8988T (cell line): Measurements from ENCODE around the gene DISP2.

Source experiments
- DNase-seq: peaks from one replicate; pipeline ENCODE4 v3.0.0; 2011

The DISP2 gene

GRCh38 chr15:40392986-40393948, 35.2 kb downstream of the DISP2 start:
- DNase-seq: no peak

GRCh38 chr15:40397688-40398412, 39.8 kb downstream of the DISP2 start:
- DNase-seq: no peak

GRCh38 chr15:40398413-40398873, 40.4 kb downstream of the DISP2 start:
- DNase-seq: no peak

- no peak for DNase-seq
These were observed 41.4 kb downstream of the DISP2 start for GRCh38 chr15:40399370-40399769.

GRCh38 chr15:40405501-40406381, 47.7 kb downstream of the DISP2 start, which contains the start of gene IVD:
TSS of gene IVD (plus strand) at chr15:40405795. CDS start at chr15:40405828, 33 bp downstream.
- DNase-seq: peak; percentile 93

GRCh38 chr15:40407330-40407990, 49.4 kb downstream of the DISP2 start:
- no peak for DNase-seq

GRCh38 chr15:40409366-40409765, 51.3 kb downstream of the DISP2 start:
- DNase-seq: no peak

DNA sequence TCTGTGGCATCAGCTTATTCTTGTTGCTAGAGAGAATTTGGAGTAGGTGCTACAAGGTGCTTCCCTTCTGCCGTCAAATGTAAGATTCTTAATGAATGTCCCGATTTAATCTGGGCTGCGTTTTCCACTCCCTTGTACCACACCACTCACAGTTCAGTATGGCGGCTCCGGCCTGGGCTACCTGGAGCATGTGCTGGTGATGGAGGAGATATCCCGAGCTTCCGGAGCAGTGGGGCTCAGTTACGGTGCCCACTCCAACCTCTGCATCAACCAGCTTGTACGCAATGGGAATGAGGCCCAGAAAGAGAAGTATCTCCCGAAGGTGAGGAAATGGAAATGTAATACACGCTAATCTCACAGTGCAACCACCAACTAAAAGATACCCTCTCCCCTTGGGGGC, 52.5 kb downstream of the DISP2 start:
- no peak for DNase-seq

DNA sequence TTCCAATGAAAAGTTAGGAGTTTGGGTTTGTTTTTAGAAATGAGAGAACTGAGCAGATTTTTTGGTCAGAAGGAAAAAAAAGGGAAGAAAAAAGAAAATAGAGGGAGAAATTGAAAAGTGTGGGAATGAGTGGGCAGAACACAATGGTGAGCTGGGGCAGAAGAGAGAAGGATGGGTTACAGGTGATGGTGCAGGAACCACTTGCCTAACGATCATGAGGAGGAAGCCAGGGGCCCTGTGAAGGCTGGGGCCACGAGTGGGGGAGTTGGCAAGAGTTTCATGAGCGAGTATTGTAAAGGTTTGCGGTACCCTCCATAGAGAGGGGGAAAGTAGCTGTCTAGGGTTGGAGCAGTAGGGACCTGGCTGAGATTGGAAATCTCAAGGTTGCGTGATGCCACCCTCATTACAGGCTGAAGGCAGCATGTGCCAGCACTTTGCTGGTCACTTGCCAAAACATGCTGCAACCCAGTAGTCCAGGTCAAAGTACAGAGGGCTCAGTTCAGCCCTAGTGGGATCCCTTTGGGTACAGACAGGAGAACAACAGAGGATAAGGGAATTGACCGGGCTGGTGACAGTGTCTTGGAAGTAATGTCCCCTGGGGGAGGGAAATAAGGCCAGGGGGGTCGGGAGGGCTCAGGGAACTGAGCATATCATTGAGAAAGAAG, 54.2 kb downstream of the DISP2 start:
- DNase-seq: no peak

DNA sequence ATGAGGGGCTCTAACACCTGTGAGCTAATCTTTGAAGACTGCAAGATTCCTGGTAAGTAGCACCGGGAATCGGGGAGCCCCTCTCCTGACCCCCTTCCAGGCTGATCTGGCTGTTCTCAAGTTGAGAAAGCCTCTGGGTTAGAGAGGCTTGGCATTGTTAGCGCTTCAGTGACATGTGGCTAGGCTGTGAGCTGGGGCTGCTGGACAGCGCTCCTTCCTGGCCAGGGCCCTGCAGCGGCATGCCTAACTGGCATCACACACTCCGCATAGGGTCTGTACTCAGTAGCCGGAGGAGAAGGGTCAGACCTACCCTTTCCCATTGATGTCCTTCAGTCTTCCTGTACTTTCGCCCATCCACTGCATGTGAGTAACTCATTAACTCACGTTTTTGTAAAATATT, 55.0 kb downstream of the DISP2 start:
- DNase-seq: no peak

DNA sequence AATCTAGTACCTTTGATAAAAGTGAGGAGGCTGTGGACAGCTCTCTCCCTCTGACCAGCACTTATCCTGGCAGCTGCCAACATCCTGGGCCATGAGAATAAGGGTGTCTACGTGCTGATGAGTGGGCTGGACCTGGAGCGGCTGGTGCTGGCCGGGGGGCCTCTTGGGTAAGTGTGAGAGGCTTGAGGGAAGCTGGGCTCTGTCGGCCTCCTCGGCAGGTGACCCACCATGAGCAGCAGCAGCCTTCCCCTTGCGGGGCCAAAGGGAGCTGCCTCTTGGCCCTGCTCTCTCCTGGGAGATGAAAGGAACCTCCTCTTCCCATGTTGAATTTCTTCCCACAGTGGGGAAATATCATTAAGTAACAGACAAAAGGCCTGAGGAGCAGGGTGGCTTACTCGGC, 56.8 kb downstream of the DISP2 start:
- DNase-seq: no peak

DNA sequence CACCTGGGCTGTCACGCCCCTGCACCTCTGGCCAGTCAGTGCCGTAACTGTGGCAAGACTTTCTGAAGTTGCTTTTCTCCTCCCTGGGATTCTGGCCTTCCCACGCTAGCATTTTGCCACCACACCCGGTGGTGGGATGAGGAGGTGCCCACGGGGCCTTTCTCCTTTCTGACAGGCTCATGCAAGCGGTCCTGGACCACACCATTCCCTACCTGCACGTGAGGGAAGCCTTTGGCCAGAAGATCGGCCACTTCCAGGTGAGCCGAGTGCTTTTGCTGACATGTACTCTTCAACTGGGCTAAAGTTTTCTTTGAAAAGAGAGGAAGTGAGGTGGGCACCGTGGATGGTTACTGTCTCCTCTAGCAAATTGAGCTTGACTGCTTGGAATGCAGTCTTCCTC, 57.2 kb downstream of the DISP2 start:
- DNase-seq: no peak

GRCh38 chr15:40416056-40416455, 58.0 kb downstream of the DISP2 start:
- no peak for DNase-seq

DNA sequence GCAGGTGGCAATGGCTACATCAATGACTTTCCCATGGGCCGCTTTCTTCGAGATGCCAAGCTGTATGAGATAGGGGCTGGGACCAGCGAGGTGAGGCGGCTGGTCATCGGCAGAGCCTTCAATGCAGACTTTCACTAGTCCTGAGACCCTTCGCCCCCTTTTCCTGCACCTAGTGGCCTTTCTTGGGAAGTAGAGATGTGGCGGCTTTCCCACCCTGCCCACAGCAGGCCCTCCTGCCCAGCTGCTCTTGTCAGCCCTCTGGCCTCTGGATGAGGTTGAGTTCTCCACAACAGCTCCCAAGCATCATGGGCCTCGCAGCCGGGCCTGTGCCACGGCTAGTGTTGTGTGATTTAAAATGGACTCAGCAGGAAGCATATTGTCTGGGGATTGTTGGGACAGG, 60.1 kb downstream of the DISP2 start:
- no peak for DNase-seq

DNA sequence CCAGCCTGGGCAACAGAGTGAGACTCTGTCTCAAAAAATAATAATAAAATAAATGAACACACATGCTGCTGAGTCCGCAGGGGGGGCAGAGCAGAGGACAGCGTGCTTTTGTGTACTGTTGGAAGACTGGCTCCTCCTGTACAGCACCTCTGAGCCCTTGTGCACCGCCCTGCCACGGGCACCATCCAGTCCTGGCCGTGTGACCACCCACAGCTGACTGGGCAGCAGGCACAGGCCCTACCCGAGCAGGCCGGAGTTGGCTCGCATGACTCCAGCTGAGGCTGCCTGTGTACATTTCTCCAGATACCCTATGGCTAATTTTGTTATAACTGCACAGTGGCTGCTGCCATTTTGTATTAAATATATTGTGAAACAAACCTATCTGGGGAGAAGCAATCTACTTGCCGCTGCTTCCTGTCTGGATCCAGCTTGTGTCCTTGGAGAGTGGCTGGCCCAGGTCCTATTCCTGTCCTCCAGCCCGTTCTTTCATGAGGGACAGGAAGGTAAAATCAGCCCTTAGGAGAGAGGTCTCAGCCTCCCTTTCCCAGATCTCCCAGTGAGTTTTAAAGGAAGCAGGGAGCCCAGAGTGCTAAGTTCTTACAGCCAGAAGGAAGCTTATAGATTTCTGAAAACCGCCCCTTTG, 62.2 kb downstream of the DISP2 start:
- no peak for DNase-seq

DNA sequence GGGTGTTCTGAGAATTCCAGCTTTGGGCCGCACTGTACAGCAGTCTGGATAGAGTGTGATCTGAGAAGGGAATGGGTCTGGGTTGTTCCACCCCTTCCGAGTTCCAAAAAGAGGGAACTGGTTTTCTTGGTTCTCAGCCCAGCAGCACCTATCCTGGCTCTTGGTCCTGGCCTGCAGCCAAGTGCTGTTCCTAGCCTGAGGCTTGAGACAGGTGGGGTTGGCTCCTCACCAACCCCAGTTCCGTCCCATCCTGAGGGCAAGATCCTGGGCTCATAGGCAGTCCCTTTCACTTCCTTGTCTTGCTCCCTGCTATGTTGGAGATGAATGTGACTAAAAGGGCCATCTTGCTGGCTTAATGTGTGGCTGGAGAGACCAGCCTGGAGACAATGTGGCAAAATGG, 62.8 kb downstream of the DISP2 start:
- no peak for DNase-seq

GRCh38 chr15:40421246-40422157, 63.5 kb downstream of the DISP2 start:
- DNase-seq: peak; percentile 58

DNA sequence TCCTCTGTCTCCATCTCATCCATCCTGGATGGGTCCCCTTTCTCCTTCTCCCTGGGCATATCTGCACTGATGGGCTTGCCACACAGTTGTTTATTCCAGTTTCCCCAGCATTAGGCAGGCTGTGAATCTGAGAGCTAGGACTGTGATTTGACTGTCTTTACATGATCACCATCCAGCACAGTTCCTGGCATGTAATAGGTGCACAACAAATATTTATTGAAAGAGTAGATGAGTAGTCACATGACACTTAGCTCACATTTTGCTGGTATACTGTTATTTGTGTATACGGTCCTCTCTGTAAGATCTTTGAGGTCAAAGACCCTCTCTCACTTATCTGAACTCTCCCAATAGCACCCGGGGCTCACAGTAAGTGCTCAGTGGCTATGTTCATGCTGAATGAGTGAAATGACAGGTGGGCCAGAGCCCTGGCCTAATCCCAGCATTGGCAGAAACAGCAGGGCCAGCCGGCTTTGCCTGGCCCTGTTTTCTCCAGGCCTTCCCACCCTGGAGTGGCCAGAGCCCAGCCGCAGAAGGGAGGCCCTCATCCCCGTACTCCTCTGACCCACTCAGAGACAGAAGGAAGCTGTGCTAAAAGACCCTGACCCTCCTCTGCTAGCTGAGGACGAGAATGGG, 66.6 kb downstream of the DISP2 start:
- no peak for DNase-seq

GRCh38 chr15:40425681-40426080, 67.7 kb downstream of the DISP2 start:
- no peak for DNase-seq

DNA sequence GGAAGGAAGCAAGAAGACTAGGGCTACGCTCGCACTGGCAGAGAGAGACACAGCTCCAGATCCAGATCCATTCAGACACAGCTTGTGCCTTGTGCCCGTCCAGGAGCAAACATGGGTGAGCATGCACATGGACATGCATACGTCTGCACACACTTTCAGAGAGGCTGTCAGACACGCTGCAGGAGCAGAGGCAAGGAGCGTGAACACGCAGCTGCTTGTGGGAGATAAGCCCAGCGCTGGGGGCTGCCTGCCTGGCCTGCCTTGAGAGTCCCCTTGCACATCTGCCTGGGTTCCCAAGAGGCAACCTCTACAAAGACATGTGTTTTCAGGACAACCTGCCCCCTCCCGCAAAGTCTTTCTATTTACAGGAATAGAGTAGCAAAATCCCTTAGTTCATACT, 69.2 kb downstream of the DISP2 start:
- no peak for DNase-seq
